ENCODE results near the gene ISLR. TPM values are rescaled to one million over a fixed set of nuclear protein-coding genes. Genes with fewer than 3 reads are reported as not detected.

ISLR gene
- total RNA-seq, 2 donors from 2014 or later, result 22.8 to 28.2 TPM

DNA sequence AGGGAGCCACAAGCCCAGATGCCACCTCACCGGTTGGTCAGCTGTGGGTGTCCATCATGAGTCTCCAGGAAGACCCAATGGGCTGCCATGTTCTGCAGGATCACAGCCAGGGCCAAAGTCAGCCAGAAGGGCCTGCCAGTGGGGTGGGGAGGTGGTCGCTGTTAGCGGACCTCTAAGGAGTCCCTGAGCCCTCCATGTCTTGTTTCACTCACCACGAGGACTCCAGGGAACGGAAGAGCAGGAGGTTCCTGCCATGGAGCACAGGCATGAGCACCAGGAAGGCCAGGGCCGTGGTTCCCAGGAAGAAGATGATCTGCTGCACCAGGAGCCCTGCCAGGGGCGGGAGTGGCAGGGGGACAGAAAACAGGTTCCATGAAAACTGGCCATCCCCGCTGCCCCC lies 8.6 kb downstream of the ISLR start:
- no peak for DNase-seq

DNA sequence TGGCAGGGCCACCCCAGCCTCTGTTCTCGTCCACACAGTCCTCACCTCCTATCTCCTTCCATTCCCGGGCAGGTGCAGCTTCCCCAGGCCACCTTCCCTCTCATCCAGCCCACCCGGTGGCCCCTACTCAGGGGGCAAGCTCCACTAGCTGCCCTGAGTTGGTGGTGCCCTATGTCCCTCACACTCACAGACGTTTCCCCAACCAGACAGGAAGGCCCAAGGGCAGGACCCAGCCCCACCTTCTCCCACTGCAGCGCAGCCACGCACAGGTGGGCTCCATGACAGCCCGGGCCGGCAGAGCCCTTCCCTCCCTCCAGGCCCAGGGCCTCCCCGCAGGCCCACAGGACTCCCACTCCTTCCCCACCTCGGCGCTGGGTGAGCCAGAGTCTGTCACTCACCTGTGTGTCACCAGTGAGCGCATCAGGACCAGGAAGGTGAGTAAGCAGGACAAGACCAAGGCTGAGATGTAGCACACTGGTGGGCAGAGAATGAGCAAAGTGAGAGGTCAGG lies 11.1 kb downstream of the ISLR start:
- no peak for ATAC-seq
- intact Hi-C loops (cut with DNase I), result no loop called here
- DNase-seq, result no peak

More for the DNA sequence above, 8.6 kb downstream of the ISLR start:
- no peak for ATAC-seq
- intact Hi-C loops (cut with DNase I), result no loop called here

DNA sequence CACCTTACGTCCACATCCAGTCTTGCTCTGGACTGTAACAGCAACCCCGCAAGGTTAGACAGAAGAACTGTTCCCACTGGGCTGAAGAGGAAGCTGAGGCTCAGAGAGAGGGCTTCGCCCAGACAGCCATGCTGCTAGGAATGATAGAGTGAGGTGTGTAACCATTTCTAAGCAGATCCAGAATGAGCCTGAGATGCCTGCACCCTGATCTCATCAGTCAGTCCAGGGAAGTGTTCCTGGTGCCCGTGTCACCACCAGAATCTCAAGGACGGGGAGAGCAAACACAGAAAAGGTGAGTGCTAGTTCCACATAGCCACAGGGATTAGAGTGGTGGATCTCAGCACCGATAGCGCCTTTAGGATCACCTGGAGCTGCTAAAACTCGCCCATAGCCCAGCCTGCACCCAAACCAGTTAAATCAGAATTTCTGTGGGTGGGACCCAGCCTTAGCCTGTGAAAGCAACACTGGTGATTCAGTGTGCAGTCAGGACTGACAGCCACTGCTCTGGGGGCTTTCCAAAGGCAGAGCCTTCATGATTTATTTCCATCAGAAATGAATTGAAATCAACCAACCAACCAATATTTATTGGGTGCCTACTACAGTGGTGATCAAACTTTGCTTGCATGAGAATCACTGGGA lies 12.3 kb downstream of the ISLR start:
- no peak for ATAC-seq
- no peak for DNase-seq
- intact Hi-C loops (cut with DNase I), result no loop called here

DNA sequence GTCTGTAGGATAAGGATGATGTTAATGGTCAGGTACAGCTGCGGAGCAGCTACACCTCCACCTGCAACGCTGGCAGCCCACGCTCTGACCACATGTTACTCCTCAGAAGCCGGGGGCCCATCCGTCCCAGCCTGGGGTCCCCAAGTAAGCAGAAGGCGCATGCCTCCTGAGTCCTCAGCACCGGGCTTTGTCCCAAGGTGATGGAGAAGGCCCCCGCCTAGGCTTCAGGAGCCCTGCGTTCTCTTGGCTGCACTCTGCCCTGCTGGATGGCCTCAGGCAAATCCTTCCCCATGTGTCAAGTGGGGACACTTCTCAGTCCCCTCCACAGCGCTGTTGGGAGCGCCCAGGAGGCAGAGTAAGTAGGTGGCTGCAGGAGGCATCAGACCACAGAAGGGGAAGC lies 14.7 kb downstream of the ISLR start:
- ATAC-seq (no peak), DNase-seq (no peak)
- intact Hi-C loops (cut with DNase I), result no loop called here

DNA sequence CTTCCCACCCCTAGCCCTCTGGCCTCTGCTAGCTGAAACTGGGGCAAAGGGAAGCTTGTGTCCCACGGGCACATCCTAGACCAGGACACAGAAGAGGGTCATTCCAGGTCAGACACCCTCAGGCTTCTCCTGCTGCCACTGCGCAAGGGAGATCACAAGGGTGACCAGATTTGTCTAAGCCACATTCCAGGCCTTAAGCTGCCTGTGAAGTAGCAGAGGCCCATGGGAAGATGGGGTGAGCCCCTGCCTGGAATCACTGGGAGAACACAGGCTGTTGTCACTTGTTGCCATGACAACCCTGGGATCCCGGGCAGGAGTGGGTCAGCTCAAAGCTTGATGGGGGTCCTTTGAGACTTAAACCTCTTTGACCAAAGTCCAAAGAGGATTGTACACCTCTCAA lies 18.3 kb downstream of the ISLR start:
- ATAC-seq (no peak), DNase-seq (no peak)
- intact Hi-C loops (cut with DNase I), result no loop called here

DNA sequence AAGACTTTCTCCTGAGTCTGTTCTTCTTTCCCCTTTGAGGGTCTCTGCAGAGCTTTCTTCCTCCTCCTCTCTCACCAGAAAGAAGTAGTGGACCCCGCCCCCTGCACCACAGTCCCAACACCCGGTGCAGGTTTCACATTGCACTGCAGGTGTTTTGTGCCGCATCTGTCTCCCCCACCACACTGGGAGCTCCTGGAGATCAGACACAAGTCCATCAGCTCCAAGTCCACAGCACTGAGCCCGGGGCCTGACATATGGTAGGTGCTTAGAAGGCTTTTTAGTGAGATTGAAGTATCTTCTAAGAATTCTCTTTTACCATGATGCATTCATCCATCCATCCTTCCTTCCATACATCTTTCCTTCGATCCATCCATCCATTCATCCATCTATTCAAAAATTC lies 19.2 kb downstream of the ISLR start:
- intact Hi-C loops (cut with DNase I), result no loop called here
- DNase-seq (no peak), ATAC-seq (no peak)

DNA sequence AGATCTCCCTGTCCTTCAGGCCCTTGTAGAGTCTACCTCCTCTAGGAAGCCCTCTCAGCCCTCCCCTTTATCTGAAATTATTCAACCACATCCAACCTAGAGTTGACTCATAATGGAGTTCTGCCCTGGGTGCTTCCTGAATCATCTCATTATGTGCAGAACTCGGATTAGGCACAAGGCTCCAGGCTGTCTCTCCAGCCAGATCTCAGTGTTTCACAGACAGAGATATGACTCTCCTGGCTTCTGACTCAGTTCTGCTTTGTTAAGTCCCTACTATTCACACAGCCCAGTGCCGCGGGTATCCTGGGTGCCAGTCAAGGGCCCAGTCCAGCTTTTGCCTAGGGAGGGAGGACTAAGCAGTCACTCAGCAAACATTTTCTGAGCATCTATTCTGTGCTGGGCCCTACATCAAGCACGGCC lies 19.8 kb downstream of the ISLR start:
- DNase-seq, result no peak
- peak in 1 of 2 donors; percentile 61 for ATAC-seq
- intact Hi-C loops (cut with DNase I), result no loop called here

DNA sequence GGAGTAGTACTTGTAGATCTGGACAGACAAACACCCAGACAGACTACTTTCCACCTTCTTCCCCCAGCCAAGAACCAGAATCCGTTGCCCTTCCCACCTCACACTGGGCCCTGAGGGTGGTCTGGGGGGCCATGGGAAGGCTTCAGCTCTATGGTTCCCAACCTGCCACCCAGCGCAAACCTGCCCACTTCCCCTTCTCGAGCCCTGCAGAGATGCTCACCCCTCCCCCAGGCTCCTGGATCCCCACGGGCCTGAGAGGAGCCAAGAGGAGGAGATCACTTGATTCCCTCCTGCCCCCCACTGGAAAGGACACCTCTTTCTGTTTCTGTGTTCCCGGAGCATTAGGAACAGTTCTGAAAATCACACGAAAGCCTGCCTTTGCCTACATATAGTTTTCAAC lies 20.4 kb downstream of the ISLR start:
- DNase-seq, result no peak
- intact Hi-C loops (cut with DNase I), result no loop called here
- ATAC-seq, result no peak

DNA sequence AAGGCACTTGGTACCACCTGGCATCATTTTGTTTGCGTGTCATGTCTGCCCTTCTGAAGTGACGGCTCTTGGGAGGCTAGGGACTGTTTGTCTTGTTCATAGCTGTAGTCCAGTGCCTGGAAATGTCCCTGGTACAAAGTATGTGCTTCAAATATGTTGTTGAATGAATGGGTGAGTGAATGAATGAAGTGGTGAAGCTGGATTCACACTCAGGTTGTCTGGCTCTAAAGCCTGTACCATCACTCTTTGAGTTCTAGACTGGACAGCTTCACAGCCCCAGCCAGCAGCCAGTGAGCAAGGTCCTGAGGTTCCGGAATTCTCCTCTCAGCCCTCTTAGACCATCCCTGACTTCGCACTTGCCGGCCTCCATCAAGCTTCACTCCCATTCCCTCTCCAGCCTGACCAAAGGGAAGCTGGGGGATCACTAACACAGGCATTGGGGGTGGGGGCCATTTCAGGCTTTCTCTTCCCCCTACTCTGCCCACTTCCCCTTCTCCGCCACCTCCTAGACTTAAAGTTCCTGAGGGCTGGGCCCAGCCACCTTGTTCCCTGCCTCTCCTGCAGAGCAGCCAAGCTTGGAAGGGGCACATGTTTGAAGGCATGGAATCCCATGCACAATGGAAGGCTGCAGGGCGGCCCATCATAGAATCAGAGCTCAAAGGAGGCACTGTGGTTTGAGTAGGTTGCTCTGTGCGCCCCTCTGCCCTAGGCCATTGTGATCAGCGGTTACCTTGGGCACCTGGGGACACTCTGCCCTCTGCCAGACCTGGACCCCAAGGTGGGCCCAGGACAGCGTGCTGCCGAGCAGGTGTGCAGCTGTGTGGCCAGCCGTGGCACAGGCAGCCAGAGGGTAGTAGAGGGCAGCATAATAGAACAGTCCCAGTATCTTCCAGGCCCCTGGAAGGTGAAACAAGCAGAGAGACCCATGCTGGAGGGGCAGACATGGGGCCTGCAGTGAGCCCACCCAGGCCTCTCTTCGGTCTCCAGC lies 21.4 kb downstream of the ISLR start:
- ATAC-seq (no peak), DNase-seq (no peak)
- intact Hi-C loops (cut with DNase I), result no loop called here

DNA sequence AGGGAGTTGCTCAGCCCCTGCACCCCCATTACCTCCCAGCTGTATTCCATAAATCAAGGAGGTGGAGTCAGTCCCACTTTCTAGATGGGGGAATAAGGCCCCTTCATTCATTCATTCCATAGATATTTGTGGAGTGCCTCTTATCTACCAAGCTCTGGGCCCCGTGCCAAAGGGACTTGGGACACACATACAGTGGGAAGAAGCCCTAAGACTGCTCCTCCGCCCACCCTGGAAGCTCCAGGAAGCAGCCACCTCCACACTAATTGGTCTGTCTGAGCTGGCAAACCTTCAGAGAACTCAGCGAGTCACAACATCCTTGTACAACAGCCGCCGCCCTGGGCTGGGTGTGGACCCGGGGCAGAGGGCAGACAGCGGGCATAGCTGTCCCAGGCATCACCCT lies 22.7 kb downstream of the ISLR start:
- intact Hi-C loops (cut with DNase I), result no loop called here
- ATAC-seq, result peak; percentile 29 to 57
- peak; percentile 80 for DNase-seq

DNA sequence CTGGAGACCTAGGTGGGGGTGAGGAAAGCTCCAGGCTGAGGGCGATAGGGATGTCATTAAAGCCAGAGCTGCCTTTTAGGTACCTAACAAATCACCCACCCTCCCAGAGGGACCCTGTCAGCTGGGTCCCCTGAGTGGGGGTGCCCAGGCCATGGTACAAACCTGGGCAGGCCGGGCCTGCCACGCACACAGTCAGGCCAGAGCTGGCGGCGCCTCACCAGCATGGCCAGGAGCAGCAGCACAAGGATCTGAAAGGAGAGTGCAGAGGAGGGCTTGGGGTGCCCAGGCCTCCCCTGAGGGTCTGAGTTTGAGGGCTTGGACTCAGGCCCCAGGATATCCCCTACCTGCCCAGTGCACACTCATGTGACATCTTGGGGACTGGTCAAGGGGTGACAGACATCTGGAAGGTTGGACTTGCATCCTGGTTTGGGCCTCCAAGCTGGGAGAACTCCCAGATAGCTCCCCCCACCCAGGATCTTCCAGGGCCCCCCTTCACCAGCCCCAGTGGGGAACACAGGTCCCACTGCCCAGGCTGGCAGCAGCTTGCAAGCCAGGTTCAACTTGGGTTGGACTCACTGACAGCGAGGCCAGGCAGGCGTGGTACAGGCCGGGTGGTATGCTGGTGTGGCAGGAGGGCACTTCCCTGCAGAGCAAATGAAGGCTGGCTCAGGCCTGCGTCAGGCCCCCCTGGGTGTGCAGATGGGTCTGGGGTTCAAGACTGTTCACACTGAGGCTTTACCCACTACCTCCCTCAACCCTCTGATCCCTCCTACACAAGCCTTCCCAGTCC lies 23.9 kb downstream of the ISLR start:
- DNase-seq (no peak), ATAC-seq (no peak)
- intact Hi-C loops (cut with DNase I), result no loop called here

DNA sequence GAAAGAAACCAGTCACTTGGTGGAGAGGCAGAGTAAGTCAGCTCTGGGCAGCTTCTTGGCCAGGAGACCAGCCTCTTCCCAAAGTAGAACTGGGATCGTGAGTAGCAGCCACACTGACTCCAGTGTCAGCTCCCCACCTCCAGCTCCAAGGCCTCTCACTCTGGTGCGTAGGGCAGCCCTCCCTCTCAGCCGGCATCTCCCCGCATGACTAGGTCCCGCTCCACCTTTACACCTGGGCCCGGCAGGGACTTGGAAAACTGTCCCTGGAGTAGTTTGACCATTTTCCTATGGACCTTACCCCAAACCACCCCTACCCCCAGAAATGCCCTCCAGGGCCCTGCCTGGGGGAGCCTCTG lies 25.8 kb downstream of the ISLR start:
- intact Hi-C loops (cut with DNase I), result no loop called here
- no peak for ATAC-seq

DNA sequence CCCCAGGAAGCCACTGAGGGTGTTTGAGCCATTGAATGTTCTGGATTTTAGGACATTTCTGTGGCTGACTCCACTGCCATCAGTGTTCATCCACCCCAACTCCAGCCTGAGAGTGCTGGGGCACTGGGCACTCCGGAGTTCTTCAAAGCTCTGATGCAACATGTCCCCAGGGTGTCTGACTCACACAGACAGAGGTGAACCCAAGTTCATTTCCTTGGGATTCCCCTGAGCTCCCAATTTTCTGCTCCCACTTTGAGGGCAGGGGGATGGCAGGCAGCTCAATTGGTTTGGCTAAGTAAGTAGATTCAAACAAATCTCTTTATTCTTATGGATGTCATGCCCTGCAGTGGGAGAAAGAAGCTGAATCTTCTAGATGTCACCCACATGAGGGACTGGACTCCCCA lies 26.9 kb downstream of the ISLR start:
- DNase-seq, result peak; percentile 68
- intact Hi-C loops (cut with DNase I), result no loop called here

More for the DNA sequence above, 25.8 kb downstream of the ISLR start:
- DNase-seq, result no peak

DNA sequence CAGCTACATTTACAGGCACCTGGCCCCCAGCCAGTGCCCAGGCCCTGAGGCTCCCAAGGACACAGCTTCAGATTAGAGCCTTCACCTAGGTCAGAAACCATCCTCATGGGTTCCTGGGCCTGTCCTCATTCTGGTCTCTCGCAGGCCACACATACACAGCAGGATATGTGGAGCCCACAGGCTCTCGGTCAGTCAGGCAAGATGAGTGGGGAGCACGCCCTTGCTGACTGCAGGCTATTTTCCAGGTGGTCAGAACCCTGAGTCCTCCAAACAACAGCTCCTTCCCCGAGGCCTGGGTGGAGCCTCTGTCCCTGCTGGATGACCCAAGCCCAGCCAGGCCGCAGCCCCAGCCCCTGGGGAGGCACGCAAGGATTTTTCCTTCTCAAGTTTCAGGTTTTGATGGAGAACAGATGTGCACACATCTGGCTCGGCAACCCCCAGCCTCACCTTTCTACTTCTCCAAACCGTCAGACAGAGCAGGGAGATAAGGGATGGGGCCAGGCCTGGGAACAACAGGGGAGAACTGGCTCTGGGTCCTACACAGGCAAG lies 27.4 kb downstream of the ISLR start:
- no peak for ATAC-seq
- no peak for DNase-seq
- intact Hi-C loops (cut with DNase I), result no loop called here

More for the DNA sequence above, 26.9 kb downstream of the ISLR start:
- ATAC-seq, result peak in 1 of 2 donors; percentile 22

DNA sequence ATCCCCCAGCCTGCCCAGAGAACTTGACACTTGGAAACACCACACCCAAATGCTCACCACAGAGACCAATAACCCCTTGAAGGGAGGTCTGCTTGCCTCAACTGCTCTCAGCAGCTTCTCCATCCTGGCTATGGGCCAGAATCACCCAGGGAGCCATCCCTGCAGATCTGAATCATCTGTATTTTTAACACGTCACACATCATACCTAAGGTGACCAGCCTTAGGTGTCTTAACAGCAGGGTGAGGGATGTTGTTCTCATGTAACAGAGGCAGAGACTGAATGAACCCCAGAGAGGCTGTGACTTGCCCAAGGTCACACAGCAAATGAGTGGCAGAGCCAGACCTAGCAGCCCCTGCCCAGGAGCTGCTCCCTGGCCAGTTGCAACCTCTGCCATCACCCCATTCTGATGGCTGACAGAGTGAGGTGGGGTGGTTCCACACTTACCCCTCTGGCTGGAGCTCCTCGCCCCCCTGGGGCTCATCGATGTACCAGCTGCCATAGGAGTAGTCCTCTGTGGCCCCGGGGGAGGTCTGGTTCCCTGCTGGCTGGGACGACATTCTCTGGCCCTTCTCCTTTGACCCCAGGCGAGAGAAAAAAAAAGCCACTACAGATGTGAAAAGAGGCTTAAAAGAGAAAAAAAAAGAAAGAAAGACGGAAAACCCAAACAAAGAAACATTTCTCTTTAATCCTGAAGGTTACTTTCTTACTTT lies 28.4 kb downstream of the ISLR start:
- intact Hi-C loops (cut with DNase I), result no loop called here
- DNase-seq, result no peak
- ATAC-seq, result no peak

DNA sequence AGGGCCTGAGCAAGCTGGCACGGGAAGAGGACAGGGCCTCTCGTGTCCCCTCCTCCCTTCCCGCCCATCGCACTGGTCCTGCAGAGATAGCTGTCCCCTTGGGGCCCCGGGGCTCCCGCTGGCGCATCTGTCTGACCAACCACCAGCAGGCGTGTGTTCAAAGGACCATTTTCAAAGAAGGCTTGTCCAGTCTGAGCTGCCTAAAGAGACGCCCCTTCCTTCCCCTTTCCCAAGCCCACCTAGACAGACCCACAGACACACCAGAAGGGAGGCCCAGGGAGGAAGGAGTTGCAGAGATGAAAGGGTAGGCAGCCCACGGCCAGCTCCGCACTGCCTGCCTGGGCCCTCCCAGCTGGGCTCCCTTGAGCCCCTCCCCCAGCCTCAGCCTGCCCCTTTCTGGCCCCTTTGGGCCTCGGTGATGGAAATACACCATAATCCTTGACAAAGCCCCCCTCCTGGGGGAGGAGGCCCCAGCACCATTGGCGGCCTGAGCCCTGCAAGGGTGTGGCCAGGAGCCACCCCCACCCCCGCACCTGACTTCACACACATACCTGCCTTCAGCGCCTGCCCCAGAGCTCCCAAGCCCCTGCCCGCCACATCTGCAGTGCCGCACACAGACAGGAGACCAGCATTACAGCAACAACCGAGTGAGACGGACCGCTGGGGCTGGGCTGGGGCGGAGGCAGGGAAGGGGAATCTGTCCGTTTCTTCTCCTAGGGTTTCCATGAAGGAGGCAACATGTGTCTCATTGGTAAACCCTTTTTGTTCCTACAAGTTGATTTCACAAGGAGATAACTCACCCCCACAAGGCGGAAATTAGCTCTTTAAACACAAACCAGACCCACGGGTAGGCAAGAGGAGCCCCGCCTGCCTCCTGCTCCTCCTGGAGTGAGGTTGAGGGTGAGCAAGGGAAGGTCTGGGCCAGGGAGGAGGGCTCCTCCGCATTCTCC lies 29.2 kb downstream of the ISLR start, which contains the start of gene STRA6:
TSS of gene STRA6 (minus strand) at position 336 of the 950 bp plus-strand sequence. CDS start 520 bp downstream, outside the sequence.
- ATAC-seq (no peak), DNase-seq (no peak)
- intact Hi-C loops (cut with DNase I), result no loop called here

DNA sequence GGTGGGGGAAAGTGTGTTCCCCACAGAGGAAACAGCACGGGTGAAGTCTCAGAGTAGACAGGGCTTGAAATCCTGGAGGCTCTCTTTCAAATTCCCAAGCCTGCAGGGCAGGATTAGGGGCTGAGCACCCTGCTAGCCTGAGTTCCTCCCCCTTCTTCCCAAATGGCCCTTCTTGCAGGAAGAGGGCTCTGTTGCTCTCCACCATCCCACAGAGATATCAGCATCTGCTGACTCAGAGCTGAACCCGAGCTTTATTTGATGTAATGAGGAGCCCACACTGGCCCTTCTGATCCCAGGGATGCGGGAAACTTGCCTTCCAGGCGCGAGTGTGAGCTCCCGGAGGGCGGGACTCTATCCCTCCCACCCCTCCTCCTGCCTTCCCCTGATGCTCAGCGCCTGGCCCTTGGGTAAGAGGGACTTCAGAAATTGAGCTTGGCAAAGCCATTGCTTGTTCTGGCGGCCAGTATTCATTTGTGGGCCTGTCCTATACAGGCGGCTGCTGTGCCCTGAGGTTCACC lies 30.5 kb downstream of the ISLR start:
- DNase-seq (peak; percentile 79), ATAC-seq (peak; percentile 57 to 78)
- intact Hi-C loops (cut with DNase I), result no loop called here
